SK-N-SH treated with all-trans-retinoic acid at 6 μM for 48 hours (cell line): ENCODE measurements around the gene R3HDM2.

ENCODE experiments used
- ATAC-seq: fragments of 200-7000 bp; cut with Tn5 transposase; 3 replicates; pipeline ENCODE4 v1.9.1; 2020; ENCODE audit warnings: mild to moderate bottlenecking, moderate library complexity
- ARNTL ChIP-seq: fragments of 450-650 bp; formaldehyde crosslinking; IDR thresholded peaks from 2 replicates; pipeline ENCODE4 v1.5.0; 2020; ENCODE audit warnings: low read depth, mild to moderate bottlenecking, moderate library complexity, borderline replicate concordance
- CSDC2 ChIP-seq: fragments of 250-450 bp; sonication (Bioruptor Pico); IDR thresholded peaks from 2 replicates; pipeline ENCODE4 v1.5.0; 2020; ENCODE audit warnings: mild to moderate bottlenecking, moderate library complexity
- CSRNP3 ChIP-seq: fragments of 250-450 bp; sonication (Bioruptor Pico); IDR thresholded peaks from 2 replicates; pipeline ENCODE4 v1.5.1; 2021; ENCODE audit warnings: mild to moderate bottlenecking, moderate library complexity
- ESRRG ChIP-seq: fragments of 250-450 bp; sonication (Bioruptor Pico); IDR thresholded peaks from 2 replicates; pipeline ENCODE4 v1.6.1; 2021; ENCODE audit warnings: mild to moderate bottlenecking
- GLIS3 ChIP-seq: fragments of 250-450 bp; sonication (Bioruptor Pico); IDR thresholded peaks from 2 replicates; pipeline ENCODE4 v1.5.0; 2020; ENCODE audit warnings: mild to moderate bottlenecking, moderate library complexity
- ISL1 ChIP-seq: fragments of 250-450 bp; sonication (Bioruptor Pico); IDR thresholded peaks from 2 replicates; pipeline ENCODE4 v2.1.2; 2022; ENCODE audit warnings: mild to moderate bottlenecking, moderate library complexity
- OSR1 ChIP-seq: fragments of 250-450 bp; sonication (Bioruptor Pico); IDR thresholded peaks from 2 replicates; pipeline ENCODE4 v1.8.0; 2022; ENCODE audit warnings: moderate library complexity, mild to moderate bottlenecking, inconsistent platforms
- PATZ1 ChIP-seq: fragments of 250-450 bp; sonication (Bioruptor Pico); IDR thresholded peaks from 2 replicates; pipeline ENCODE4 v1.8.0; 2020; ENCODE audit warnings: mild to moderate bottlenecking, moderate library complexity, borderline replicate concordance
- POU6F1 ChIP-seq: fragments of 250-450 bp; sonication (Bioruptor Pico); IDR thresholded peaks from 2 replicates; pipeline ENCODE4 v1.8.0; 2021; ENCODE audit warnings: low read depth, mild to moderate bottlenecking, moderate library complexity, borderline replicate concordance
- PPARA ChIP-seq: fragments of 250-450 bp; sonication (Bioruptor Pico); IDR thresholded peaks from 2 replicates; pipeline ENCODE4 v1.5.0; 2020; ENCODE audit warnings: mild to moderate bottlenecking, borderline replicate concordance
- RARB ChIP-seq: fragments of 250-450 bp; sonication (Bioruptor Pico); IDR thresholded peaks from 2 replicates; pipeline ENCODE4 v1.8.0; 2021; ENCODE audit warnings: mild to moderate bottlenecking, moderate library complexity
- SNAI2 ChIP-seq: fragments of 250-450 bp; sonication (Bioruptor Pico); IDR thresholded peaks from 2 replicates; pipeline ENCODE4 v1.5.0; 2020; ENCODE audit warnings: mild to moderate bottlenecking, moderate library complexity
- TCF4 ChIP-seq: fragments of 250-450 bp; sonication (Bioruptor Pico); IDR thresholded peaks from 2 replicates; pipeline ENCODE4 v1.8.0; 2021; ENCODE audit warnings: mild to moderate bottlenecking, moderate library complexity, borderline replicate concordance
- TSHZ2 ChIP-seq: fragments of 250-450 bp; sonication (Bioruptor Pico); IDR thresholded peaks from 2 replicates; pipeline ENCODE4 v1.5.0; 2020; ENCODE audit warnings: mild to moderate bottlenecking, moderate library complexity
- ZC3H10 ChIP-seq: fragments of 250-450 bp; sonication (Bioruptor Pico); IDR thresholded peaks from 2 replicates; pipeline ENCODE4 v1.5.1; 2021; ENCODE audit warnings: mild to moderate bottlenecking, moderate library complexity
- ZFP3 ChIP-seq: fragments of 250-450 bp; sonication (Bioruptor Pico); IDR thresholded peaks from 2 replicates; pipeline ENCODE4 v1.5.0; 2020; ENCODE audit warnings: mild to moderate bottlenecking, moderate library complexity
- ZFP30 ChIP-seq: fragments of 450-650 bp; formaldehyde crosslinking; IDR thresholded peaks from 2 replicates; pipeline ENCODE4 v1.5.0; 2022; ENCODE audit warnings: mild to moderate bottlenecking, moderate library complexity
- ZNF565 ChIP-seq: fragments of 450-650 bp; formaldehyde crosslinking; conservative IDR thresholded peaks from 2 replicates; pipeline ENCODE4 v1.5.0; 2020; ENCODE audit warnings: low read depth, mild to moderate bottlenecking, moderate library complexity
- ZNF70 ChIP-seq: fragments of 450-650 bp; formaldehyde crosslinking; IDR thresholded peaks from 2 replicates; pipeline ENCODE4 v1.5.0; 2020; ENCODE audit warnings: mild to moderate bottlenecking, moderate library complexity
- ZNF8 ChIP-seq: fragments of 450-650 bp; formaldehyde crosslinking; IDR thresholded peaks from 2 replicates; pipeline ENCODE4 v1.5.0; 2020; ENCODE audit warnings: mild to moderate bottlenecking, moderate library complexity

Gene R3HDM2

GRCh38 chr12:57278465-57279381 is 152.1 kb downstream of the R3HDM2 start:
- TF ChIP-seq PATZ1 (CRISPR knock-in tag) (no peak), ISL1 (CRISPR knock-in tag) (no peak), CSDC2 (no peak), SNAI2 (CRISPR knock-in tag) (no peak), ARNTL (CRISPR knock-in tag) (no peak), ZNF8 (CRISPR knock-in tag) (no peak), ZFP3 (CRISPR knock-in tag) (no peak), CSRNP3 (no peak), ESRRG (no peak), TCF4 (CRISPR knock-in tag) (no peak), TSHZ2 (no peak)
- TF ChIP-seq, all 23 proteins: peak for 0
- no peak for ATAC-seq

GRCh38 chr12:57276935-57277563 is 153.8 kb downstream of the R3HDM2 start:
- no peak for ATAC-seq
- no peak for TF ChIP-seq ZNF8 (CRISPR knock-in tag)
- no peak for TF ChIP-seq ZNF70 (CRISPR knock-in tag)
- TF ChIP-seq ARNTL (CRISPR knock-in tag) = no peak
- TF ChIP-seq GLIS3 = no peak
- TF ChIP-seq TSHZ2 = no peak
- no peak for TF ChIP-seq CSDC2
- no peak for TF ChIP-seq SNAI2 (CRISPR knock-in tag)
- no peak for TF ChIP-seq RARB (CRISPR knock-in tag)
- no peak for TF ChIP-seq ESRRG
- TF ChIP-seq PPARA (CRISPR knock-in tag) = no peak
- TF ChIP-seq OSR1 (CRISPR knock-in tag) = no peak
- no peak for TF ChIP-seq ZFP3 (CRISPR knock-in tag)
- no peak for TF ChIP-seq ZNF565 (CRISPR knock-in tag)
- TF ChIP-seq ZFP30 = no peak
- no peak for TF ChIP-seq POU6F1 (CRISPR knock-in tag)
- no peak for TF ChIP-seq PATZ1 (CRISPR knock-in tag)
- no peak for TF ChIP-seq ZC3H10
- TF ChIP-seq CSRNP3 = no peak
- no peak for TF ChIP-seq ISL1 (CRISPR knock-in tag)
